ENCODE results near the gene PIPOX.

PIPOX gene

GRCh38 chr17:29019475-29020181, 23.3 kb upstream of the PIPOX start:
- no peak for DNase-seq

DNA sequence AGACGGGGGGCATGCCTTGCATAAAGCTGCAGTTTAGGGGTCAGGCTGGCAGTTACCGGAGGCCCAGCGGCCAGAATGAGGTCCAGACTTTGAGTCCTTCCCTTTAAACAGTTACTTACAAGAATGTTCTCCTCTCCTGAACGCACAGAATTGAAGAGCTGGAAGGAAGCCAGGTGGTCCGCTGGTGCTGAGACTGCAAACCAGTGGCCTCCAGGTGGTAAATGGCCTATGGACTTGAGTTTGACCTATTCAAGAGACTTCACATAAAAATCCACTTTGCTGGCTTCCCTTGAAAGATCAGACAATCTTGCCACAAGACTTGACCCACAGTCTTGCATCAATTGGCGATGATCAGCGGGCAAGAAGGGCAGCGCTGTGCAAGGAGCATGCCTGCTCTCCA, 22.4 kb upstream of the PIPOX start:
- DNase-seq, result no peak

DNA sequence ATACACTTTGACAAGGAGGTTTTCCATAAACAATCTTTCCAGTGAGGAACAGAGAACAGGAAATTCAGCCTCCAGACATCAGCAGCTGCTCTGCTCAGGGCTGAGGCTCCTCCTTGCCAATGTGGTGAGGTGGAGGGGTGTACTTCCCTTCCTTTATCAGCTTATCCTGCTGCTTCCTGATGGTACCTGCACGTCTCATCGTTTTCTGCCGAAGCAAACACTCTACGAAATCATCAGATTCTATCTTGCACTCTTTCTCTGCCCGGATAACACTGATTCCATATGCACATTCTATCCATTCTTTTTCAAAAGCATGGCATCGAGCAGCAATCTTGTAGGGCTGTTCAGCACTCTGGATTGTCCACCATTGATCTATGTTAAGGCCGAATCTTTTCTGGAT, 21.7 kb upstream of the PIPOX start:
- DNase-seq, result no peak

DNA sequence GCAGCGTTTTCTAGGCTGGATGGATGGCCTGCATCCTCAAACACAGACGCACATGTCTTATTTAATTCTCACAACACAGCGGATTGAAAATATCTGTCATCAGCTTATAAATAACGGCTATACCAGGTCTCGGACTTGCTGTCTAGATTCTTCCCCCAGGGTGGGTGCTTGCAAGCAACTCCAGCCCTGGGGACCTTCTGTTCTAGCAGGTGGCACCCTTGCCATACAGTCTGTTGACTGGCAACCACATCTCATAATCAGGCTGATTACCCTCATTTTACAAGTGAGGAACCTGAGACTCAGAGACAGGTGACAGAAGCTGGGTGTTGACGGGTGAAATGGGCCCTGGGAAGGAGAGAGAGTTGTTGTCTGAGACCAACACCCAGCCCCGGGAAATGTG, 20.9 kb upstream of the PIPOX start:
- DNase-seq, result no peak

DNA sequence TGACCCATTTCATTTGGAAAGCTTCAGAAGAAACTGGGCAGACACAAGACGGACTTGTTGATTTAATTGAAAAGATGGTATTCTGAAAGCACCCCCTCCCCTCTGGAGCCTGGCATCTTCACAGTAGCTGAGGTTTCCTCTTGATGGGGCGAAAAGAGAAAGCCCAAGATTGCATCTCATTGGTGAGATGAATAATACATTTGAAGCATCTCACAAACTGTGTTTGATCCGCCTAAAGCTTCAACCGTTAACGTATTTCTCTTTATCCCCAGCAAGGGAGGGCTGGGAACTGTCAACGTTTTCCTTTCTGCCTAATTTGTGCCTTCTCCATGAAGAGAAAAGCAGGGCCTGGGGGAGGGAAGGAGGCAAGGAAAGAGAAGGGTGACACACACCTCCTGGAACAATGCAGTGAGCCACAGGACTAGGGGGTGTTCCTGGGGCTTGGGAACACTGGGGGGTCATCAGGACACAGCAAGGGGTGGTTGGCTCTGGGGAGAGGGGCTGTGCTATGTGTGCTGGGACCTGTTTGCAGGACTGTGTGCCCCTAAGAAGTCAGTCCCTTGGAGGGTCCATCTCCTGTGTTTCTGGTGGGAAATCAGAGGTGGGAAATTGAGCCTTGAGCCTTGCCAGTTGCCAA, 18.5 kb upstream of the PIPOX start:
- DNase-seq, result no peak

GRCh38 chr17:29031488-29031887, 11.5 kb upstream of the PIPOX start:
- DNase-seq, result no peak

- DNase-seq, result no peak
These were observed 10.7 kb upstream of the PIPOX start for GRCh38 chr17:29032013-29032856.

DNA sequence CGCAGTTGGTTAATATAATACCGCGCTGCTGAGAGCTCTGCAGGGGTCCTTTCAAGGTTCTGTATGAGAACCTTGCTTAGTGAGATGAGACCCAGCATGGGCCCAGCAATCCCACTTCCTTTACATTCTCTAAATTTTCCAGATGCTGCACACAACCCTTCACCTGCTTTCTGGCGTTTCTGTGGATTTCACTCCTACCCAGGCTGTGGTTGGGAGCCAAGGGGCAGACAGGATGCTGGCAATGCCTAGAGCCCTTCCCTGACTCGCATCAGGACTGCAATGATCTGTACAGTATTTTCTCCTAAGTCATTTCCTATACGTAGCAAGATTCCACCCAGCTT, 10.1 kb upstream of the PIPOX start:
- DNase-seq, result no peak

GRCh38 chr17:29034510-29034909, 8.4 kb upstream of the PIPOX start:
- DNase-seq, result no peak

GRCh38 chr17:29036584-29036983, 6.4 kb upstream of the PIPOX start:
- no peak for DNase-seq

GRCh38 chr17:29037739-29038084, 5.2 kb upstream of the PIPOX start:
- DNase-seq, result no peak

DNA sequence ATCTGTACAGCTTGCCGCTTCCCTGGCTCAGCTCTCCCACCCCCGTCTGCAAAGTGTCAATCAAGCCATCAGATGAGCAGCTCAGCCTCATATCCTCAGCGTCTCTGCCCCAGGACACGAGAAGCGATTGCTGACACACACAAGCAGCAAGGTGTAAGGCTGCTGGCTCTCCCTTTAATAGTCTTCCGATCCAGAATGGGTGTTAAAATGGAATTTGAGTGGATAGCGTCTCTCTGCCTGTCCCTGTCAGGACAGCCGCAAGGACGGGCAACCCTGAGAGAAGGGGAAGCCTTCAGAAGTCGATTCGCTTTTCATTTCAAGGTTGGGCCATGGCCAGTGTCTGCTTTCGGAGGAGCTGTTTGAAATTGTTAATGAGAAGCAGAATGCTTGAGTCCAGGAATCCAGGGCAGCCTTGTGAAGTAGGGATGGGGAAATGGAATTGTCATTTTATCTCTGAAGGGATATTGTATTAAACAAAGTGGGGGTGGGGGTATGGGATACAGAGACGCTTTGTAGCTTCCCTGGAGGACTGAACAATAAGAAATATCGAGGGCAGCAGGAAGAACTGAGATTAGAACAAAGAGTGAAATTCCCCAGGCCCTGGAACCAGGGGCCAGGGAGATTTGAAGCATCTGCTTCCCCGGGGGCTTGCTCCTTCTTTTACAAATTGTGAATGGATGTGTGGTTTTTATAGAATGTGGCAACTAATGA, 4.7 kb upstream of the PIPOX start:
- no peak for DNase-seq

GRCh38 chr17:29039764-29040598, 3.0 kb upstream of the PIPOX start:
- no peak for DNase-seq

DNA sequence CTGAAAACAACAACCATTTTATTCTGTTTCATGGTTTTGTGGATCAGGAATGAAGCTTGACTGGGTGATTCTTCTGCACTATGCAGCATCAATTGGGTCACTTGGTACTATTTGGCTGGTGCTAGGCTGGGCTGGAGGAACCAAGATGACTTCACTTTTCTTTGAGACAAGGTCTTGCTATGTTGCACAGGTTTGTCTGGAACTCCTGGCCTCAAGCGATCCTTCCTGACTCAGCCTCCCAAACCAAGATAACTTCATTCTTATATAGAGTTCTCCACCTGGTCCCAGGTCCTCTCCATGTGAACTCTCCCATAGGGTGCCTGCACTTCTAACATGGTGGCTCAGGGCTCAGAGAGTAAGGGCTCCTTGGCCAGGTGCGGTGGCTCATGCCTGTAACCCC, 1.9 kb upstream of the PIPOX start:
- DNase-seq, result no peak

DNA sequence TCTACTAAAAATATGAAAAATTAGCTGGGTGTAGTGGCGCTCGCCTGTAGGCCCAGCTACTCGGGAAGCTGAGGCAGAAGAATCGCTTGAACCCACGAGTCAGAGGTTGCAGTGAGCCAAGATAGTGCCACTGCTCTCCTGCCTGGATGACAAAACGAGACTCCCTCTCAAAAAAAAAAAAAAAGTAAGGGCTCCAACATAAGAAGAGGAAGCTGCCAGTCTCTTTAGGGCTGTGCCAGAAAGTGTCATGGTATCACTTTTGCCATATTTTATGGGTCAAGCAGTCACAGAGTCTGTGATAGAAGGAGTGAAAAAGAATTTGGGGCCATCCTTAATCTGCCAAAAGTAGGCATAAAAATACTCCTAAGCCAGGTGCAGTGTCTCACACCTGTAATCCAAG, 1.4 kb upstream of the PIPOX start:
- no peak for DNase-seq

- no peak for DNase-seq
These were observed 789 bp upstream of the PIPOX start for GRCh38 chr17:29042026-29042678.

GRCh38 chr17:29043539-29044145, 701 bp downstream of the PIPOX start:
- DNase-seq, result no peak

- no peak for DNase-seq
These were observed 2.1 kb downstream of the PIPOX start for GRCh38 chr17:29045026-29045425.

DNA sequence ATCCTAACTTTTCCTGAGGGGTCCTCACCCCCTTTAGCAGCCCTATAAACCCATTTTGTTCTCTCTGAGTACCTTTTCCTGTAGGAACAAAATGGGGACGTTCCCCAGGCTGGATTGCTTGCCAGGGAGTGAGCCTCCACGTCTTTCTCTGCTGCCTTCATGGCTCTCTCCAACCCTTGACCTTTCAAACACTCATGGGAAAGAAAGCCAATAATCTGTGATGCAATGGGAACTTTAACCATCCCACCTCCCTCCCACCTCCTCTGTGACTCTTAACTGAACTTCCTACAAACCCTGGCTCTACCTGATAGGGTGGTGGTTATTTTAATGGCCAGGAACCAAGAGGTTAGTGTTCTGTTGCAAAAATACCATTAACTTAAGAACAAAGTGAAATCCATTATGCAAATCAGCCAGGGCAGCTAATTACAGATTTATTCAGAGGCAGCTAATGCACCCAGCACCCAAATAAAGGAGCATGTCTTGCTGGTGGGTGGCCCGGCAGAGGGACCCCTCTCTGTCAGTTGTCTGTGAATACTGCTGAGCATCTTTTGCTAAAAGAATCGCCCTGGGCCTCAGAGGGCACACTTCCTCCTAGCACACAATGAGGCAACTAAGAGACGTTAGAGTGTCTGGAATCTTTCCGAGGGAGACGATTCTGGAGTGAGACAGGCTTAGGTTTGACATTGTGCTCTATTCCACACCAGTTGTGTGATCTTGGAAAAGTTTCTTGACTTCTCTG, 3.0 kb downstream of the PIPOX start:
- DNase-seq, result no peak

DNA sequence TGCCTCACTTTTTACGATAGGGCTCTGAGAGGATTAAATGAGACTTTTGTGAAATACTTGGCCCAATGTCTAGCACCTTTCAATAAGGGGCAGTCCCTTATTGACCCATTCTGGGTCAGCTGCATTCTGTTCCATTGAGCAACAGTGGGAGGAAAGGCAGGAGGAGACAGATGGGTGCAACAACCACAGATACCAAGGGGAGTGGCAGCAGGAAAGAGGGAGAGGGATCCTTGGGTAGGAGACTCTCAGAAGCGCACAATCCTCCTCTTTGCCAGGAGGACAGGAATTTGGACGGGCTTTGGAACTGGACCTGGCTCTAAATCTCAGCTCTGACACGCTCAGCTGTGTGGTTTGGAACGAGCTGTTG, 3.5 kb downstream of the PIPOX start:
- DNase-seq, result no peak

All from NCI-H187 (cell line).